HepG2 (cell line): ENCODE data around the gene HPCAL1. TPM values are rescaled to one million over a fixed set of nuclear protein-coding genes. Genes with fewer than 3 reads are reported as not detected.

Source experiments
- ARNTL ChIP-seq: sonication (generic); formaldehyde crosslinking; IDR thresholded peaks from 2 replicates; pipeline ENCODE4 v1.4.0; 2020; ENCODE audit warnings: mild to moderate bottlenecking, missing genetic modification reagents
- BORCS8-MEF2B ChIP-seq: sonication (generic); formaldehyde crosslinking; IDR thresholded peaks from 2 replicates; pipeline ENCODE4 v1.8.0; 2022; ENCODE audit warnings: mild to moderate bottlenecking, missing genetic modification reagents
- BRD4 ChIP-seq: sonication (generic); formaldehyde crosslinking; IDR thresholded peaks from 2 replicates; pipeline ENCODE4 v1.4.0; 2020; ENCODE audit warnings: missing genetic modification reagents
- FOXC1 ChIP-seq: sonication (generic); formaldehyde crosslinking; IDR thresholded peaks from 2 replicates; pipeline ENCODE4 v1.8.0; 2022; ENCODE audit warnings: mild to moderate bottlenecking, missing genetic modification reagents, borderline replicate concordance
- MAX ChIP-seq: IDR thresholded peaks from 2 replicates; pipeline ENCODE4 v1.6.1; 2012; ENCODE audit warnings: inconsistent platforms
- MXD4 ChIP-seq: IDR thresholded peaks from 2 replicates; pipeline ENCODE4 v1.6.1; 2016; ENCODE audit warnings: mild to moderate bottlenecking, missing biosample characterization, missing genetic modification reagents
- MYC ChIP-seq: sonication (generic); formaldehyde crosslinking; IDR thresholded peaks from 2 replicates; pipeline ENCODE4 v1.9.0; 2021; ENCODE audit warnings: missing genetic modification reagents, borderline replicate concordance
- PHF8 ChIP-seq: sonication (generic); formaldehyde crosslinking; IDR thresholded peaks from 2 replicates; pipeline ENCODE4 v1.5.0; 2020; ENCODE audit warnings: missing genetic modification reagents
- SCMH1 ChIP-seq: sonication (generic); formaldehyde crosslinking; IDR thresholded peaks from 2 replicates; pipeline ENCODE4 v1.9.0; 2021; ENCODE audit warnings: missing genetic modification reagents, mild to moderate bottlenecking, borderline replicate concordance
- SMYD3 ChIP-seq: sonication (generic); formaldehyde crosslinking; IDR thresholded peaks from 2 replicates; pipeline ENCODE4 v1.8.1; 2023; ENCODE audit warnings: mild to moderate bottlenecking, missing genetic modification reagents
- TFAP4 ChIP-seq: sonication (generic); IDR thresholded peaks from 2 replicates; pipeline ENCODE4 v1.6.1; 2016; ENCODE audit warnings: low read depth, borderline replicate concordance
- XRCC5 ChIP-seq: fragments of 200-400 bp; formaldehyde crosslinking; optimal IDR thresholded peaks from 2 replicates; pipeline ENCODE3; 2017; ENCODE audit warnings: mild to moderate bottlenecking, low read length
- ZBTB43 ChIP-seq: sonication (generic); formaldehyde crosslinking; conservative IDR thresholded peaks from 2 replicates; pipeline ENCODE4 v1.4.0; 2020; ENCODE audit warnings: missing genetic modification reagents
- ZBTB8A ChIP-seq: sonication (generic); formaldehyde crosslinking; IDR thresholded peaks from 2 replicates; pipeline ENCODE4 v1.4.0; 2020; ENCODE audit warnings: mild to moderate bottlenecking, low read depth, missing genetic modification reagents, borderline replicate concordance
- ZFP62 ChIP-seq: sonication (generic); formaldehyde crosslinking; IDR thresholded peaks from 2 replicates; pipeline ENCODE4 v1.4.0; 2020; ENCODE audit warnings: missing genetic modification reagents
- ZGPAT ChIP-seq: IDR thresholded peaks from 2 replicates; pipeline ENCODE4 v1.6.1; 2016; ENCODE audit warnings: mild to moderate bottlenecking
- ZNF138 ChIP-seq: sonication (generic); formaldehyde crosslinking; IDR thresholded peaks from 2 replicates; pipeline ENCODE4 v1.5.0; 2020; ENCODE audit warnings: mild to moderate bottlenecking, low read depth, missing genetic modification reagents
- ZNF414 ChIP-seq: sonication (generic); formaldehyde crosslinking; IDR thresholded peaks from 2 replicates; pipeline ENCODE4 v1.5.0; 2020; ENCODE audit warnings: missing genetic modification reagents
- ZNF431 ChIP-seq: sonication (generic); formaldehyde crosslinking; IDR thresholded peaks from 2 replicates; pipeline ENCODE4 v1.9.0; 2022; ENCODE audit warnings: missing genetic modification reagents, low read depth, mild to moderate bottlenecking, borderline replicate concordance
- ZNF547 ChIP-seq: sonication (generic); formaldehyde crosslinking; IDR thresholded peaks from 2 replicates; pipeline ENCODE4 v1.5.1; 2020; ENCODE audit warnings: mild to moderate bottlenecking, missing genetic modification reagents
- ZNF616 ChIP-seq: sonication (generic); formaldehyde crosslinking; IDR thresholded peaks from 2 replicates; pipeline ENCODE4 v1.5.0; 2020; ENCODE audit warnings: low read depth, mild to moderate bottlenecking, missing genetic modification reagents
- ZNF746 ChIP-seq: sonication (generic); formaldehyde crosslinking; IDR thresholded peaks from 2 replicates; pipeline ENCODE4 v1.8.0; 2022; ENCODE audit warnings: mild to moderate bottlenecking, missing genetic modification reagents
- ZNF777 ChIP-seq: sonication (generic); formaldehyde crosslinking; IDR thresholded peaks from 2 replicates; pipeline ENCODE4 v1.4.0; 2020; ENCODE audit warnings: missing genetic modification reagents
- polyA plus RNA-seq, 8 experiments: library from polyadenylated mRNA; depleted of rRNA in 3 of 8; stranded (reverse) in 7 of 8; unstranded in 1 of 8; fragments of >200 nt; fragmentation: Illumina TruSeq in 4 of 8; extraction: Trizol in 4 of 8; gene quantifications; 2 replicates each; pipeline versions ENCODE4 v1.2.1 to v1.2.3, GENCODE V29; 2011 to 2016; ENCODE audit warnings: low read depth in 4 of 8, missing spikeins in 1 of 8, mixed read lengths in 1 of 8; ENCODE audit not compliant: insufficient read depth in 1 of 8
- total RNA-seq, 5 experiments: library from RNA; depleted of rRNA; stranded (reverse); fragments of >200 nt; fragmentation: Illumina TruSeq; extraction: Trizol; gene quantifications; 2 replicates each; pipeline ENCODE4 v1.2.3, GENCODE V29; 2016; ENCODE audit warnings: low read depth in 1 of 5
- TF ChIP-seq, protein P1 (sequence below): sonication (generic); formaldehyde crosslinking; IDR thresholded peaks from 2 replicates; pipeline ENCODE4 v1.4.0; 2020; ENCODE audit warnings: missing genetic modification reagents

Gene HPCAL1
- total and polyA plus RNA-seq, 2 of the 13 experiments (the other 11 are each of a cell fraction or from before 2014, with no cell fraction given): 29.5 to 29.9 TPM

DNA sequence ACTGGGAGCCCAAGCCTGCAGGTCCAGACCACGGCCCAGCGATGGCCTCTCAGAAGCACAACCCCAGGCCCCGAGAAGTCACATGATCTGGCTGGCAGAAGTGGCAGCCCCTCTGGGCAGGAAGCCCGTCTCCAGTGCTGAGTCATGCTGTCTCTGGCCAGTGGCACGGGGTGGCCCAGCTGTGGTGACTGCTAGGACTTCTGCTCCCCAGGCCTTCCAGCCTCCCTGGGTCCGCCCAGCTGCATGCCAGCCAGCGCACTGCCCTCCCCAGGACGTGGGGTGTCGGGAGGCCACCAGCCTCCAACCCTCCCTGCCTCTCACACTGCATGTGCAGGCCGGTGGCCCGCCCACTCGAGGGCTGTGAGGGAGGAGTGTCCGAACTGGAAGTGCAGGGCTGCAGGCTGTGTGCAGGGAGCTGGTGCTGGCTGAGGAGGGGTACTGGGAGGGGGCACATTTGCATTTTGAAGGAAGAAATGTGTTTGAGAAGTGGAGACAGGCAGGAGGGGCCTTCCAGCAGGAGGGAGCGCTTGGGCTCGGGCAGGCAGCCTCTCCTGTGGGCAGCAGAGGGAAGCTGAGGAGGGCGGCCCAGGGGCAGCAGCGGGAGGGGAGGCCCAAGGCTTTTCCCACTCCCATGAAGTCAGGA lies 17.0 kb upstream of the HPCAL1 start (continued):
- peak; percentile 72; the same call in 1 of the 2 replicates for TF ChIP-seq ZNF777 (CRISPR knock-in tag)
- TF ChIP-seq ZNF414: no peak
- peak; percentile 88 for TF ChIP-seq FOXC1
- TF ChIP-seq MAX: peak; percentile 86; the same call in 1 of the 2 replicates
- peak; percentile 89 for TF ChIP-seq ZBTB8A (CRISPR knock-in tag)
- peak; percentile 69; the same call in 1 of the 2 replicates for TF ChIP-seq MXD4
- TF ChIP-seq BORCS8-MEF2B: peak; percentile 75
- TF ChIP-seq SCMH1 (CRISPR knock-in tag): no peak
- TF ChIP-seq ZFP62 (CRISPR knock-in tag): no peak
- TF ChIP-seq SMYD3 (CRISPR knock-in tag): peak; percentile 60; the same call in 1 of the 2 replicates
- peak; percentile 76 for TF ChIP-seq ZNF547 (CRISPR knock-in tag)
- peak; percentile 26; the same call in 1 of the 2 replicates for TF ChIP-seq ZBTB43 (CRISPR knock-in tag)
- TF ChIP-seq ZNF746 (CRISPR knock-in tag): 0 out of 2 replicates have a peak, but pooled peaks have one; percentile 67
- 0 out of 2 replicates have a peak, but pooled peaks have one; percentile 88 for TF ChIP-seq ZNF138 (CRISPR knock-in tag)
- TF ChIP-seq BRD4 (CRISPR knock-in tag): peak; percentile 83; the same call in 1 of the 2 replicates
- peak; percentile 91 for TF ChIP-seq XRCC5
- TF ChIP-seq PHF8 (CRISPR knock-in tag): peak; percentile 76
- TF ChIP-seq, protein P1, sequence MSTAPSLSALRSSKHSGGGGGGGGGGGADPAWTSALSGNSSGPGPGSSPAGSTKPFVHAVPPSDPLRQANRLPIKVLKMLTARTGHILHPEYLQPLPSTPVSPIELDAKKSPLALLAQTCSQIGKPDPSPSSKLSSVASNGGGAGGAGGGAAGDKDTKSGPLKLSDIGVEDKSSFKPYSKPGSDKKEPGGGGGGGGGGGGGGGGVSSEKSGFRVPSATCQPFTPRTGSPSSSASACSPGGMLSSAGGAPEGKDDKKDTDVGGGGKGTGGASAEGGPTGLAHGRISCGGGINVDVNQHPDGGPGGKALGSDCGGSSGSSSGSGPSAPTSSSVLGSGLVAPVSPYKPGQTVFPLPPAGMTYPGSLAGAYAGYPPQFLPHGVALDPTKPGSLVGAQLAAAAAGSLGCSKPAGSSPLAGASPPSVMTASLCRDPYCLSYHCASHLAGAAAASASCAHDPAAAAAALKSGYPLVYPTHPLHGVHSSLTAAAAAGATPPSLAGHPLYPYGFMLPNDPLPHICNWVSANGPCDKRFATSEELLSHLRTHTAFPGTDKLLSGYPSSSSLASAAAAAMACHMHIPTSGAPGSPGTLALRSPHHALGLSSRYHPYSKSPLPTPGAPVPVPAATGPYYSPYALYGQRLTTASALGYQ (CRISPR knock-in tag): no peak
- peak; percentile 54; the same call in 1 of the 2 replicates for TF ChIP-seq ARNTL
- TF ChIP-seq ZNF616 (CRISPR knock-in tag): 0 out of 2 replicates have a peak, but pooled peaks have one; percentile 40
- peak; percentile 62; the same call in 1 of the 2 replicates for TF ChIP-seq MYC (CRISPR knock-in tag)
- TF ChIP-seq ZNF431 (CRISPR knock-in tag): peak; percentile 43; the same call in 1 of the 2 replicates
- TF ChIP-seq TFAP4: peak; percentile 90
- TF ChIP-seq ZGPAT (CRISPR knock-in tag): peak; percentile 71; the same call in 1 of the 2 replicates
